IPS-NIHi7 (cell line): ENCODE data around the gene KCNAB2.

ENCODE experiments used
- DNase-seq: peaks from one replicate; pipeline ENCODE4 v3.0.0; 2012; ENCODE audit warnings: mixed read lengths; ENCODE audit errors: extremely low spot score

KCNAB2 gene

GRCh38 chr1:6082430-6082971 lies 36.8 kb downstream of the KCNAB2 start:
- peak; percentile 54 for DNase-seq

GRCh38 chr1:6083385-6083784 lies 37.7 kb downstream of the KCNAB2 start:
- DNase-seq: no peak

- DNase-seq: no peak
Observed at GRCh38 chr1:6083801-6084446, 38.2 kb downstream of the KCNAB2 start.

- DNase-seq: no peak
Observed at GRCh38 chr1:6084781-6085495, 39.2 kb downstream of the KCNAB2 start.

DNA sequence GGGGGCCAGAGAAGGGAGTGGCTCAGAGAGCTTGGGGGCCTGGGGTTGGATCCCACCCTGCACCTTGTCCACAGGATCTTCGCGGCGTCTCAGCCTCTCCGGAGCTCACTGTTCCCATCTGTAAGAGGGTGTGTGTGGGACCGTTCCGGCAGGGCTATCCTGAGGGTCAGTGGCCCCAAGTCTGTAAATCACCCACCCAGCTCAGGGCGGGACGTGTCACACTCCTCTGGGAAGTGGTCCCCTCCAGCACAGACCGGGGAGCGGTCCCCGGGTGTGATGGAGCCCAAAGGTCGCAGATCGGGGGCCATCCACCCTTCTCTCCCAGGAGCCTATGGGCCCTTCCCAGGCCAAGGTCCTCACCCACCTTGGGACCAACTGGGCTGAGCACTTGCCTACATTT lies 40.0 kb downstream of the KCNAB2 start:
- no peak for DNase-seq

- no peak for DNase-seq
Observed at GRCh38 chr1:6086358-6086757, 40.7 kb downstream of the KCNAB2 start.

DNA sequence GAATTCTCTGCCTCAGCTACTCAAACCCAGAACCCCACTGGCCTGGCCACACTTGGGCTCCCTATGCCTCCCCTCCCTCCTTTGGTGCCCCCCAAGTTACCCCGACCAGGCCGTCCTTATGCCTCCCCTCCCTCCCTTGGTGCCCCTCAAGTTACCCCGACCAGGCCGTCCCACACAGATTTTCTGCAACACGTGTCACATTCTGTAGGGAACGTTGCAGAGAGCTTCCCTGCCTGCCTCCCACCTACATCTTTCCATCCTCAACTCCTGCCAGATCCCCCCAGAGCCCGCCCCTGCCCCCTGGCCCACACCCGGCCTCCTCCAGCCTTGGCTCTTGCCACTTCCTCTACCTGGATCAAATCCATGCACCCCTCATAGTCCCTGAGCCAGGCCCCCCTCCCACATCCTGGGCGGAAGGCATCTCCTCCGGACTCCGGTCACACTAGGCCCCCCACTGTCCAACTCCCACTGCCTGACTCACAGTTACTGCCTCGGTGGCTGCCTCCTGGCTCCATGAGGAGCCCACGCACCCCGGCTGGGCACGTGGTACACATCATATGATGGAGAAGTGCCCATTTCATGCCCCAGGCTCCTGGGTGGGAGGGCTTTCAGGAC lies 41.2 kb downstream of the KCNAB2 start:
- DNase-seq: no peak

- DNase-seq: no peak
Observed at GRCh38 chr1:6087377-6087772, 41.7 kb downstream of the KCNAB2 start.

DNA sequence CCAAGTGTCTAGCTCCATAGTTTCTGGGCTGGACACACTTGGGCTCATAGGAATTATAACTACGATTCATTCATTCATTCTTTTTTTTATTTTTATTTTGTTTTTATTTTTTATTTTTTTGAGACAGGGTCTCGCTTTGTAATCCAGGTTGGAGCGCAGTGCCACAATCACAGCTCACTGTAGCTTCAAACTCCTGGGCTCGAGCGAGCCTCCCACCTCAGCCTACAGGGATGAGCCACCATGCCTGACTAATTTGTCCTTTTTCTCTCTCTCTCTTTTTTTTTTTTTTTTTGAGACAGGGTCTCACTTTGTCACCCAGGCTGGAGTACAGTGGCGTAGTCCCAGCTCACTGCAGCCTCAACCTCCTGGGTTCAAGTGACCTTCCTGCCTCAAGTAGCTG lies 42.3 kb downstream of the KCNAB2 start:
- no peak for DNase-seq

DNA sequence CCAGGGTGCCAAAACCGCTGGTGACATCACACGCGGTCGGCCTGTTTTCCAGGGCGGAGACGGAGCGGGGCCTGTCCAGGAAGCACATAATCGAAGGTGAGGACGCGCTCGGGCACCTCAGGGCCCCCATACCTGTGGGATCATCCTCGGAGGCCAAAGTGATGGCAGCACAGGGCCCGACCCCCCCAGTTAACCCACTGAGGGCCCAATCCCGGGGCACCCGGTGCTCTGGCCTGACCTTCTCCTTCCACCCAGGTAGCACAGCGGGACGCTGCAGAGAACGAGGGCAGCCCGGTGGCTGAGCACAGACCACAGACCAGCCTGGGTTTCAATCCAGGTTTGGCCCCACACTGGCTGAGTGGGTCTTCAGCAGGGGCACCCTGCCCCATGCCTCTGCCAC lies 43.3 kb downstream of the KCNAB2 start:
- DNase-seq: no peak

GRCh38 chr1:6090288-6090687 lies 44.6 kb downstream of the KCNAB2 start:
- DNase-seq: no peak

DNA sequence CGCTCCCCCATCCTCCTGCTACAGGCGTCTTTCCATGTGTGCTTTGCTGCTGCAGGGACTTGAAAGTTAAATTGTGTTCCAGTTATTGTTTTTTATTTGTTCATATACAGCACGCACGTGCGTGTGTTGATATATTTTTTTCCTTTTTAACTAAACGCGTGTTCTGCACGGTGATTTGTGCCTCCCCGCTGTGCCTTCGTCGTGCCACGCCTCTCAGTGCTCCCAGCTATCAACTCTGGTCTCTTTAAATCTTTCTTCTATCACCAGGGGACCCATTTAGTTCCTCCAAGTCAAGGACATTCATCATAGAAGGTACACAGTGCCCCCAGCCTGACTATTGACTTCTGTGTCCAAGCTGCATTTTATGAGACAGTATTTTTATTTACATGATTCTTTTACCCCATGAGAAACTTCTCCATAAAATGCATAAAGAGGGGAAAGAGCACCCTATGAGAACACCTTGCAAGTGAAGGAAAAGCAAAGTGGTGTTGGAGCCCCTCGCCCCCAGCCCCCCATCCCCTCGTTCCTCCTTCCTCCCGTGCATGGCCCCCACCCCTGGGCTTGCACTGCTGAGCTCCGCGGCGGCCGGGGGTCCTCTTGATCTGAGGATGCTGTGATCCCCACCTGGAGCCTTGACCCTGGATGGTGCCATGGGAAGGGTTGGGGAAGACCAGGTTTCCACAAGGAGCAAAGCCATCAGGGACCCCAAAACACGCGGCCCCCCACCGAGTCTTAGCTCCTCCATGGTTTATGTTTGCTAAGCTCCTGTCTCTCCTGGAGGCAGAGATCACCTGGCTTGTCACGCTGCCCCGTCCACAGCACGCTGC lies 45.5 kb downstream of the KCNAB2 start:
- DNase-seq: no peak

DNA sequence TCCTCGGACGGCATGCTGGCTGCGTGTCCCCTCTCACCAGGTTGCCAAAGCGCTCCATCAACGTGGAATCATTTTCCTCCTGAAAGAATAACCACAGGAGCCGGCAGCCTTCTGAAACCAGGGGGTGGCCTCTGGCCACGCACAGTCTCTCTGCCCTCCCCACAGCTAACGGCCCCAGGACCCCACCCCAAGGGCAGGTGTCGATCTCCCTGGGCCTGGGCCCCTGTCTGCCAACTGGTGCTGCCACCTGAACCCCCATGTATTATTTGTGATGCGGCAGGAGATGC lies 46.1 kb downstream of the KCNAB2 start:
- DNase-seq: no peak

GRCh38 chr1:6092211-6092610 lies 46.5 kb downstream of the KCNAB2 start:
- DNase-seq: no peak

DNA sequence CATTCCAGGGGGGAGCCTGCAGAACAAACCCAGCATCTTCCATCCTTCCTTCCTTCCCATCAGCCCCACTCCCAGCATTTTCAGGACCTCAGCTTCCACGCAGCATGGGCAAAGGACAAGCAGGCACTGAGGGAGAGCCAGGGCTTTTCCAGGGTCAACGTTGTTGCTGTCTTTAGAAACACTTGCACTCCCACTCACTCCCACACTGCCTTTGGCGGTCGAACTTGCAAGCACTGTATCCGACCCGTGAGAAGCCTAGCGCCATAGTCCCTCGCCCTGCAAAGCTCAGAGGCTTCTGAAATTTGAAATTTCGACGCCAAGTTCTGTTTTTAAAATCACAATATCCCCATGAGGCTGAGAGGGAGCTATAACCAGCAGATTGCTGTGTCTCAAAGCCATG lies 47.4 kb downstream of the KCNAB2 start:
- no peak for DNase-seq

DNA sequence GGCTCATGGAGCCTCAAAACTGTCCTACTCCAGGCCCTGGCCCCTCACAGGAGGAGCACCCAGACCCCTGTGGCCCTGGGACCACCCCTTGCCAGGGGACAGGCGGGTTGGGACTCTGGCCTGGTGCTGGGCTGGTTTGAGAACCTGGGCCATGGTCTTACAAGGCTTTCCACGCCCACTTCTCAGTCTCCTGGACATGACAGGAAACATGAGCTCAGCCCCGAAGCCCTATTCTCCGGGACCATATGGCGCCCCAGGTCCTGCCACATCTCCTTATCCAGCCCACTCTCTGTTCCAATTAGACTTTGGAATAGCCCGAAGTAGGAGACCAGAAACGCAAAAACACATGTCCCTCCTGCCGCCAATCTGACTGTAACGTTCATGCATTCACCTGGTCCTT lies 47.9 kb downstream of the KCNAB2 start:
- DNase-seq: no peak

DNA sequence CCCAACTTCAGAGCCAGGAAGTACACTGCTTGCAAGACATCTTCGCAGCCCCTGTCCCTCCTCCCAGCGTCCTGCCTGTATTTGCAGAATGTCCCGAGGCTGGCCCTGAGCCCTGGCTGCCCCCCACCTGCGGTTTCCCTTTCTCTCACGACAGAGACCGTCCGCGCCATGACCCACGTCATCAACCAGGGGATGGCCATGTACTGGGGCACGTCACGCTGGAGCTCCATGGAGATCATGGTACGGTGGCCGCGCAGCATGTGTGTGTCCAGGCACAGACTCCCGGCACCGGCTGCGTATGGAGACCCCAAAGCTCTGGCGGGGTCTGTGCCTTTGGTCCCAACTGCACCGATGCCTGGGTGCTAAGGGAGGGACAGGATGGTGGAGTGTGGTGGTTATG lies 48.6 kb downstream of the KCNAB2 start:
- DNase-seq: no peak

- DNase-seq: no peak
Observed at GRCh38 chr1:6094801-6095505, 49.3 kb downstream of the KCNAB2 start.

- DNase-seq: no peak
Observed at GRCh38 chr1:6095511-6096242, 50.0 kb downstream of the KCNAB2 start.

GRCh38 chr1:6096243-6097116 lies 50.8 kb downstream of the KCNAB2 start:
- no peak for DNase-seq
